HCT116 (cell line): Measurements from ENCODE around the gene TRDN.

Experiments used
- CEBPB ChIP-seq: IDR thresholded peaks from 2 replicates; pipeline ENCODE4 v1.6.1; 2012; ENCODE audit warnings: low read depth
- CTCF ChIP-seq, 3 experiments: fragments of 200-600 bp in 1 of 3; sonication (generic) in 1 of 3; IDR thresholded peaks in 2 of 3; conservative IDR thresholded peaks in 1 of 3; 2 replicates each; pipeline ENCODE4 v1.5.1; 2012 to 2017; ENCODE audit warnings: low read depth in 2 of 3, low read length in 2 of 3, antibody characterized with exemption in 1 of 3, borderline replicate concordance in 1 of 3, control low read depth in 1 of 3, mild to moderate bottlenecking in 1 of 3, mixed read lengths in 1 of 3, mixed run types in 1 of 3, moderate library complexity in 1 of 3; ENCODE audit not compliant: insufficient read depth in 1 of 3
- POLR2A ChIP-seq: IDR thresholded peaks from 2 replicates; pipeline ENCODE4 v1.7.0; 2011; ENCODE audit warnings: borderline replicate concordance; ENCODE audit not compliant: insufficient read depth, insufficient read length; ENCODE audit errors: extremely low read depth
- ZFX ChIP-seq: fragments of 450-650 bp; IDR thresholded peaks from 2 replicates; pipeline ENCODE4 v1.6.1; 2017
- ZNF274 ChIP-seq: fragments of 200-500 bp; sonication (Bioruptor generic); IDR thresholded peaks from 2 replicates; pipeline ENCODE4 v1.6.1; 2014; ENCODE audit warnings: mild to moderate bottlenecking, low read depth, low read length, inconsistent platforms

GRCh38 chr6:123316733-123317323, 319.9 kb downstream of the TRDN start:
- TF ChIP-seq ZNF274 (no peak), CTCF (IDR thresholded peaks at IDR 0.05 in 2 of 3, conservative IDR thresholded peaks at IDR 0.05 in 1 of 3; ENCODE audit: borderline replicate concordance in 1 of 3, insufficient read depth in 1 of 3, low read depth in 2 of 3, low read length in 2 of 3) (peak; percentile 28 to 47 (median 43); a peak in 4 of 6 replicates), ZFX (no peak), CEBPB (no peak), POLR2A (no peak)
